Measurements from ENCODE around the gene ZNF710.

DNA sequence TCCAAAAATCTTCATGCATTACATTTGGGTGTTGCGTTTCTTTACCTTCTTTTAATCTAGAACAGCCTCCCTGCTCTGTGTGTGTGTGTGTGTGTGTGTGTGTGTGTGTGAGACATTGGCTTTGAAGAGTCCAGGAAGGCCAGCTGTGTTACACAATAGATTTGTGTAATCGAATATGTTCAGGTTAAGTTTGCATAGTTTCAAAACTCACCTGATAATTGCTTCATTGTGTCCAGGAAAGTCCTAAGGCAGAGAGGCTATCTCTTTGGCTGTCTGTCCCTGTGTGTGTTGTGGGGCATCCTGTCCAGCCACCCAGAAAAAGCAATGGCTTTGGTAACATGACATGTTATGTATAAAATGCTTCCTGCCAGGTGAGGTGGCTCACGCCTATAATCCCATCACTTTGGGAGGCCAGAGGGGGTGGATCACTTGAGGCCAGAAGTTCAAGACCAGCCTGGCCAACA, 37.5 kb downstream of the ZNF710 start:
- TF ChIP-seq ZNF780A (CRISPR knock-in tag; IDR thresholded peaks at IDR 0.05) = no peak
- TF ChIP-seq FUS (optimal IDR thresholded peaks at IDR 0.05; ENCODE audit: low read depth, low read length) = no peak
- TF ChIP-seq ATF1 (CRISPR knock-in tag; IDR thresholded peaks at IDR 0.05) = no peak
- TF ChIP-seq ATF1 (tag; IDR thresholded peaks at IDR 0.05) = no peak
- no peak for TF ChIP-seq POLR2AphosphoS5 (IDR thresholded peaks at IDR 0.05; ENCODE audit: control insufficient read depth, insufficient read depth, low read depth, low read length)

Data from K562 (cell line).